HG03442 (cell line): Measurements from ENCODE around the gene FAM181B.

Experiments used
- ATAC-seq: cut with Tn5 transposase; IDR thresholded peaks from one replicate; pipeline ENCODE4 v1.9.1; 2021; ENCODE audit warnings: mild to moderate bottlenecking, moderate library complexity; ENCODE audit not compliant: unreplicated experiment

Gene FAM181B

GRCh38 chr11:82733444-82734119 lies at the start of gene FAM181B:
Gene FAM181B (minus strand): TSS chr11:82733864. CDS start chr11:82733729, 135 bp downstream.
- ATAC-seq = peak; percentile 44

- ATAC-seq = no peak
Observed at GRCh38 chr11:82782825-82783374, 49.2 kb upstream of the FAM181B start.

- no peak for ATAC-seq
Observed at GRCh38 chr11:82778776-82779175, 45.1 kb upstream of the FAM181B start.

GRCh38 chr11:82776377-82776776 lies 42.7 kb upstream of the FAM181B start:
- ATAC-seq = no peak

- peak; percentile 100 for ATAC-seq
Observed at GRCh38 chr11:82775736-82776346, 42.2 kb upstream of the FAM181B start.

- no peak for ATAC-seq
Observed at GRCh38 chr11:82775218-82775617, 41.6 kb upstream of the FAM181B start.

GRCh38 chr11:82771781-82772180 lies 38.1 kb upstream of the FAM181B start:
- ATAC-seq = no peak

GRCh38 chr11:82767123-82767522 lies 33.5 kb upstream of the FAM181B start:
- ATAC-seq = no peak

- ATAC-seq = no peak
Observed at GRCh38 chr11:82765466-82766034, 31.9 kb upstream of the FAM181B start.

GRCh38 chr11:82763167-82763566 lies 29.5 kb upstream of the FAM181B start:
- no peak for ATAC-seq

GRCh38 chr11:82759649-82760048 lies 26.0 kb upstream of the FAM181B start:
- no peak for ATAC-seq

GRCh38 chr11:82757660-82758357 lies 24.1 kb upstream of the FAM181B start:
- no peak for ATAC-seq

GRCh38 chr11:82756765-82757639 lies 23.3 kb upstream of the FAM181B start:
- no peak for ATAC-seq

- ATAC-seq = no peak
Observed at GRCh38 chr11:82754410-82754809, 20.7 kb upstream of the FAM181B start.

GRCh38 chr11:82753921-82754320 lies 20.3 kb upstream of the FAM181B start:
- ATAC-seq = no peak

- ATAC-seq = no peak
Observed at GRCh38 chr11:82752801-82753200, 19.1 kb upstream of the FAM181B start.

GRCh38 chr11:82750643-82751139 lies 17.0 kb upstream of the FAM181B start:
- ATAC-seq = peak; percentile 69

- no peak for ATAC-seq
Observed at GRCh38 chr11:82747471-82747870, 13.8 kb upstream of the FAM181B start.

- ATAC-seq = no peak
Observed at GRCh38 chr11:82738091-82738490, 4.4 kb upstream of the FAM181B start.

GRCh38 chr11:82734120-82734479 lies 436 bp upstream of the FAM181B start:
- ATAC-seq = no peak
